HEK293 (cell line): ENCODE measurements around the gene GPX1.

Experiments used
- BCL6B ChIP-seq: fragments of 450-650 bp; formaldehyde crosslinking; IDR thresholded peaks from 2 replicates; pipeline ENCODE4 v1.5.1; 2017; ENCODE audit warnings: missing biosample characterization, missing genetic modification characterization
- CTCF ChIP-seq: fragments of 450-650 bp; formaldehyde crosslinking; IDR thresholded peaks from 2 replicates; pipeline ENCODE4 v1.5.1; 2016; ENCODE audit warnings: missing biosample characterization, missing genetic modification characterization
- GLIS1 ChIP-seq: fragments of 450-650 bp; formaldehyde crosslinking; IDR thresholded peaks from 2 replicates; pipeline ENCODE4 v1.5.1; 2016; ENCODE audit warnings: missing biosample characterization, missing genetic modification characterization
- SCRT2 ChIP-seq: fragments of 450-650 bp; formaldehyde crosslinking; IDR thresholded peaks from 2 replicates; pipeline ENCODE4 v1.5.1; 2016; ENCODE audit warnings: missing biosample characterization, missing genetic modification characterization
- SP2 ChIP-seq: fragments of 450-650 bp; formaldehyde crosslinking; IDR thresholded peaks from 2 replicates; pipeline ENCODE4 v1.5.1; 2016; ENCODE audit warnings: missing biosample characterization, missing genetic modification characterization
- YY1 ChIP-seq: fragments of 450-650 bp; formaldehyde crosslinking; IDR thresholded peaks from 2 replicates; pipeline ENCODE4 v1.5.1; 2018; ENCODE audit warnings: missing biosample characterization, missing genetic modification characterization
- YY2 ChIP-seq: fragments of 450-650 bp; formaldehyde crosslinking; IDR thresholded peaks from 2 replicates; pipeline ENCODE4 v1.5.1; 2016; ENCODE audit warnings: missing biosample characterization, missing genetic modification characterization
- ZFP69B ChIP-seq: fragments of 450-650 bp; formaldehyde crosslinking; IDR thresholded peaks from 2 replicates; pipeline ENCODE4 v1.5.1; 2016; ENCODE audit warnings: missing biosample characterization, missing genetic modification characterization
- ZNF10 ChIP-seq: fragments of 450-650 bp; formaldehyde crosslinking; IDR thresholded peaks from 2 replicates; pipeline ENCODE4 v1.5.1; 2017; ENCODE audit warnings: missing biosample characterization, missing genetic modification characterization
- ZNF223 ChIP-seq: fragments of 450-650 bp; formaldehyde crosslinking; IDR thresholded peaks from 2 replicates; pipeline ENCODE4 v1.5.1; 2016; ENCODE audit warnings: missing biosample characterization, missing genetic modification characterization
- ZNF292 ChIP-seq: fragments of 450-650 bp; formaldehyde crosslinking; IDR thresholded peaks from 2 replicates; pipeline ENCODE4 v1.5.1; 2016; ENCODE audit warnings: low read depth, missing biosample characterization, missing genetic modification characterization, borderline replicate concordance
- ZNF335 ChIP-seq: fragments of 450-650 bp; formaldehyde crosslinking; conservative IDR thresholded peaks from 2 replicates; pipeline ENCODE4 v1.5.1; 2016; ENCODE audit warnings: missing biosample characterization, missing genetic modification characterization
- ZNF398 ChIP-seq: fragments of 450-650 bp; formaldehyde crosslinking; IDR thresholded peaks from 2 replicates; pipeline ENCODE4 v1.5.1; 2017; ENCODE audit warnings: missing biosample characterization, missing genetic modification characterization
- ZNF449 ChIP-seq: fragments of 450-650 bp; formaldehyde crosslinking; IDR thresholded peaks from 2 replicates; pipeline ENCODE4 v1.5.1; 2017; ENCODE audit warnings: missing biosample characterization, mild to moderate bottlenecking, missing genetic modification characterization, moderate library complexity
- ZNF561 ChIP-seq: fragments of 450-650 bp; IDR thresholded peaks from 2 replicates; pipeline ENCODE4 v1.5.1; 2018; ENCODE audit warnings: missing biosample characterization, missing genetic modification characterization, borderline replicate concordance
- ZNF600 ChIP-seq: fragments of 450-650 bp; formaldehyde crosslinking; IDR thresholded peaks from 2 replicates; pipeline ENCODE4 v1.5.1; 2016; ENCODE audit warnings: missing biosample characterization, missing genetic modification characterization
- ZNF692 ChIP-seq: fragments of 450-650 bp; formaldehyde crosslinking; IDR thresholded peaks from 2 replicates; pipeline ENCODE4 v1.5.1; 2016; ENCODE audit warnings: missing biosample characterization, missing genetic modification characterization
- ZNF785 ChIP-seq: fragments of 450-650 bp; formaldehyde crosslinking; IDR thresholded peaks from 2 replicates; pipeline ENCODE4 v1.5.1; 2016; ENCODE audit warnings: missing biosample characterization, missing genetic modification characterization

The GPX1 gene

GRCh38 chr3:49339941-49340800, 18.0 kb downstream of the GPX1 start, which contains the start of gene USP4 (continued):
- peak; percentile 25; the same call in 1 of the 2 replicates for TF ChIP-seq GLIS1 (tag by site-specific recombination)
- TF ChIP-seq SP2 (tag by site-specific recombination), result peak; percentile 84
- TF ChIP-seq ZFP69B (tag by site-specific recombination), result peak; percentile 54; the same call in 1 of the 2 replicates
- TF ChIP-seq ZNF449 (tag by site-specific recombination), result 0 out of 2 replicates have a peak, but pooled peaks have one; percentile 31
- TF ChIP-seq ZNF335, result peak; percentile 83
- peak; percentile 23; the same call in 1 of the 2 replicates for TF ChIP-seq ZNF561 (tag by site-specific recombination)
- TF ChIP-seq ZNF600 (tag by site-specific recombination), result peak; percentile 22; the same call in 1 of the 2 replicates
- TF ChIP-seq SCRT2 (tag by site-specific recombination), result peak; percentile 48
- no peak for TF ChIP-seq ZNF223 (tag by site-specific recombination)
- peak; percentile 43; the same call in 1 of the 2 replicates for TF ChIP-seq ZNF398 (tag by site-specific recombination)
- TF ChIP-seq ZNF692 (tag by site-specific recombination), result peak; percentile 22; the same call in 1 of the 2 replicates
- TF ChIP-seq CTCF, result peak; percentile 78
- peak; percentile 89 for TF ChIP-seq ZNF785 (tag by site-specific recombination)
- TF ChIP-seq YY2 (tag by site-specific recombination), result 0 out of 2 replicates have a peak, but pooled peaks have one; percentile 32
- no peak for TF ChIP-seq BCL6B (tag by site-specific recombination)
- peak; percentile 65 for TF ChIP-seq YY1 (tag by site-specific recombination)
- TF ChIP-seq ZNF10, result peak; percentile 54; the same call in 1 of the 2 replicates
- no peak for TF ChIP-seq ZNF292 (tag by site-specific recombination)
